Panc1 (cell line): Measurements from ENCODE around the gene GRIK4. TPM values are rescaled to one million over a fixed set of nuclear protein-coding genes. Genes with fewer than 3 reads are reported as not detected.

Experiments
- ATAC-seq: fragments of 200-7000 bp; cut with Tn5 transposase; 2 replicates; pipeline ENCODE4 v1.9.1; 2020; ENCODE audit warnings: mild to moderate bottlenecking, moderate library complexity
- BruUV-seq: library from RNA; stranded (reverse); fragments of 400-500 nt; replicated peaks from 2 replicates; lab custom pipeline; 2021; lab: Mats Ljungman, UMichigan
- CTCF ChIA-PET: fragments of 300-600 bp; sonication (Branson Sonifier 250); formaldehyde crosslinking; loops from one replicate; lab custom pipeline; 2022; ENCODE audit warnings: antibody characterized with exemption; lab: Charles Lee
- POLR2A ChIA-PET: fragments of 300-600 bp; sonication (Branson Sonifier 250); formaldehyde crosslinking; loops from one replicate; lab custom pipeline; 2022; ENCODE audit warnings: antibody characterized with exemption; lab: Charles Lee
- DNase-seq: peaks from one replicate; pipeline ENCODE4 v3.0.0-alpha.2; 2010; ENCODE audit warnings: low read depth, low spot score
- H3K27ac ChIP-seq: 2 replicates; pipeline ENCODE4 v1.5.1; 2011; ENCODE audit warnings: mild to moderate bottlenecking, low read length, inconsistent platforms
- H3K27me3 ChIP-seq: fragments of 200-500 bp; sonication (Bioruptor generic); 2 replicates; pipeline ENCODE4 v1.6.0; 2014; ENCODE audit warnings: low read length, inconsistent platforms; ENCODE audit not compliant: control insufficient read depth, insufficient read depth
- H3K36me3 ChIP-seq: fragments of 200-500 bp; sonication (Bioruptor generic); 2 replicates; pipeline ENCODE4 v1.5.1; 2014; ENCODE audit warnings: inconsistent platforms, mild to moderate bottlenecking, low read length, moderate library complexity; ENCODE audit not compliant: control insufficient read depth, insufficient read depth
- H3K4me1 ChIP-seq: 2 replicates; pipeline ENCODE4 v1.5.1; 2011; ENCODE audit warnings: inconsistent platforms, mild to moderate bottlenecking, low read length, moderate library complexity; ENCODE audit not compliant: control insufficient read depth, insufficient read depth
- H3K4me3 ChIP-seq, 2 experiments: 2 replicates each; pipeline ENCODE4 v1.5.1; 2011 to 2012; ENCODE audit warnings: low read depth in 2 of 2, low read length in 2 of 2, mild to moderate bottlenecking in 2 of 2, inconsistent platforms in 1 of 2, moderate library complexity in 1 of 2
- H3K9me3 ChIP-seq: fragments of 200-500 bp; sonication (Bioruptor generic); 2 replicates; pipeline ENCODE4 v1.5.1; 2014; ENCODE audit warnings: low read depth, mild to moderate bottlenecking, inconsistent platforms, low read length, moderate library complexity; ENCODE audit not compliant: control insufficient read depth, insufficient read depth
- POLR2AphosphoS5 ChIP-seq: IDR thresholded peaks from 2 replicates; pipeline ENCODE4 v1.6.1; 2012; ENCODE audit warnings: mild to moderate bottlenecking, low read depth, low read length, moderate library complexity
- SIN3A ChIP-seq: IDR thresholded peaks from 2 replicates; pipeline ENCODE4 v1.6.1; 2012; ENCODE audit warnings: low read depth, mild to moderate bottlenecking, low read length, moderate library complexity, borderline replicate concordance; ENCODE audit not compliant: insufficient read depth
- TCF7L2 ChIP-seq: IDR thresholded peaks from 2 replicates; pipeline ENCODE4 v1.6.1; 2011; ENCODE audit warnings: mild to moderate bottlenecking, low read depth, low read length, inconsistent platforms
- in situ Hi-C: cut with HindIII; loops from 2 replicates; pipeline ENCODE4 v1.10.0; 2016; ENCODE audit warnings: low sequenced_read_pairs, low pct_unique_long_range_greater_than_20kb
- intact Hi-C: fragments of 100-400 bp; cut with micrococcal nuclease; formaldehyde crosslinking; loops from one replicate; pipeline ENCODE4 v1.10.0; 2022; ENCODE audit not compliant: unreplicated experiment
- total RNA-seq: library from RNA; stranded (reverse); gene quantifications from one replicate; pipeline ENCODE4 v1.2.1, GENCODE V29; 2021; ENCODE audit not compliant: unreplicated experiment
- TF ChIP-seq, protein P1 (sequence below): fragments of 450-650 bp; IDR thresholded peaks from 2 replicates; pipeline ENCODE4 v1.5.1; 2017; ENCODE audit warnings: mild to moderate bottlenecking
- TF ChIP-seq, protein P2 (sequence below), 2 experiments: IDR thresholded peaks; 2 replicates each; pipeline ENCODE4 v1.6.1; 2011 to 2012; ENCODE audit warnings: low read depth in 2 of 2, control low read depth in 1 of 2, low read length in 1 of 2, mild to moderate bottlenecking in 1 of 2, moderate library complexity in 1 of 2; ENCODE audit not compliant: insufficient read depth in 1 of 2

The GRIK4 gene
- total RNA-seq, 1 experiment from 2014 or later = 0.62 TPM

DNA sequence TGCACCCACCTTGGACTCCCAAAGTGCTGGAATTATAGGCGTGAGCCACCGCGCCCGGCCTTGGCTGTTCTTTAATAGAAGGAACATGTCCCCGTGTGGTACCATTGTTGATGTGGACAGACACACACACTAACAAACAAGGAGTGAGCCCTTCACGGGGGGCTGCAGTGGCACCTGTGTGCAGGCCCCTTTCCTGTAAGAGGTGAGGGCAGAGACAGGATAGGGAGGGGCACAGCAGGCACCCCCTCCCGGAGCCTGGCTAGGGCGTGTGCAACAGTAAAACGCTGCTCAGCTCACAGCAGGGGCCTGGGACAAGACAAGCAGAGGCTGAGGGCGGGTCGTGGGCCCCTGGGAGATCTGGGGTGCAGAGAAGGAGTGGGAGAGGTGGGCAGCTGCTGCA is 37.8 kb downstream of the GRIK4 start:
- DNase-seq = no peak
- Histone ChIP-seq H3K27me3 (no peaks in the 10 kb centered on the region), H3K36me3 (no peaks in the 10 kb centered on the region), H3K27ac (no peak overlapping the region), H3K9me3 (no peaks in the 10 kb centered on the region), H3K4me3 (no peak overlapping the region), H3K4me1 (peaks cover 7% of the 10 kb centered on the region; the same call in 1 of the 2 replicates)
- in situ Hi-C loops (no loop called here), intact Hi-C loops (no loop called here)
- BruUV-seq = no TSS peak
- no peak for ATAC-seq
- POLR2A ChIA-PET = no interaction called here
- TF ChIP-seq SIN3A (no peak), TCF7L2 (no peak), POLR2AphosphoS5 (no peak)
- TF ChIP-seq, protein P1, sequence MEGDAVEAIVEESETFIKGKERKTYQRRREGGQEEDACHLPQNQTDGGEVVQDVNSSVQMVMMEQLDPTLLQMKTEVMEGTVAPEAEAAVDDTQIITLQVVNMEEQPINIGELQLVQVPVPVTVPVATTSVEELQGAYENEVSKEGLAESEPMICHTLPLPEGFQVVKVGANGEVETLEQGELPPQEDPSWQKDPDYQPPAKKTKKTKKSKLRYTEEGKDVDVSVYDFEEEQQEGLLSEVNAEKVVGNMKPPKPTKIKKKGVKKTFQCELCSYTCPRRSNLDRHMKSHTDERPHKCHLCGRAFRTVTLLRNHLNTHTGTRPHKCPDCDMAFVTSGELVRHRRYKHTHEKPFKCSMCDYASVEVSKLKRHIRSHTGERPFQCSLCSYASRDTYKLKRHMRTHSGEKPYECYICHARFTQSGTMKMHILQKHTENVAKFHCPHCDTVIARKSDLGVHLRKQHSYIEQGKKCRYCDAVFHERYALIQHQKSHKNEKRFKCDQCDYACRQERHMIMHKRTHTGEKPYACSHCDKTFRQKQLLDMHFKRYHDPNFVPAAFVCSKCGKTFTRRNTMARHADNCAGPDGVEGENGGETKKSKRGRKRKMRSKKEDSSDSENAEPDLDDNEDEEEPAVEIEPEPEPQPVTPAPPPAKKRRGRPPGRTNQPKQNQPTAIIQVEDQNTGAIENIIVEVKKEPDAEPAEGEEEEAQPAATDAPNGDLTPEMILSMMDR = no peak
- TF ChIP-seq, protein P2, sequence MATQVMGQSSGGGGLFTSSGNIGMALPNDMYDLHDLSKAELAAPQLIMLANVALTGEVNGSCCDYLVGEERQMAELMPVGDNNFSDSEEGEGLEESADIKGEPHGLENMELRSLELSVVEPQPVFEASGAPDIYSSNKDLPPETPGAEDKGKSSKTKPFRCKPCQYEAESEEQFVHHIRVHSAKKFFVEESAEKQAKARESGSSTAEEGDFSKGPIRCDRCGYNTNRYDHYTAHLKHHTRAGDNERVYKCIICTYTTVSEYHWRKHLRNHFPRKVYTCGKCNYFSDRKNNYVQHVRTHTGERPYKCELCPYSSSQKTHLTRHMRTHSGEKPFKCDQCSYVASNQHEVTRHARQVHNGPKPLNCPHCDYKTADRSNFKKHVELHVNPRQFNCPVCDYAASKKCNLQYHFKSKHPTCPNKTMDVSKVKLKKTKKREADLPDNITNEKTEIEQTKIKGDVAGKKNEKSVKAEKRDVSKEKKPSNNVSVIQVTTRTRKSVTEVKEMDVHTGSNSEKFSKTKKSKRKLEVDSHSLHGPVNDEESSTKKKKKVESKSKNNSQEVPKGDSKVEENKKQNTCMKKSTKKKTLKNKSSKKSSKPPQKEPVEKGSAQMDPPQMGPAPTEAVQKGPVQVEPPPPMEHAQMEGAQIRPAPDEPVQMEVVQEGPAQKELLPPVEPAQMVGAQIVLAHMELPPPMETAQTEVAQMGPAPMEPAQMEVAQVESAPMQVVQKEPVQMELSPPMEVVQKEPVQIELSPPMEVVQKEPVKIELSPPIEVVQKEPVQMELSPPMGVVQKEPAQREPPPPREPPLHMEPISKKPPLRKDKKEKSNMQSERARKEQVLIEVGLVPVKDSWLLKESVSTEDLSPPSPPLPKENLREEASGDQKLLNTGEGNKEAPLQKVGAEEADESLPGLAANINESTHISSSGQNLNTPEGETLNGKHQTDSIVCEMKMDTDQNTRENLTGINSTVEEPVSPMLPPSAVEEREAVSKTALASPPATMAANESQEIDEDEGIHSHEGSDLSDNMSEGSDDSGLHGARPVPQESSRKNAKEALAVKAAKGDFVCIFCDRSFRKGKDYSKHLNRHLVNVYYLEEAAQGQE (IDR thresholded peaks at IDR 0.05; ENCODE audit: insufficient read depth in 1 of 2, low read depth in 2 of 2, low read length in 1 of 2) = no peak
- CTCF ChIA-PET = no interaction called here

DNA sequence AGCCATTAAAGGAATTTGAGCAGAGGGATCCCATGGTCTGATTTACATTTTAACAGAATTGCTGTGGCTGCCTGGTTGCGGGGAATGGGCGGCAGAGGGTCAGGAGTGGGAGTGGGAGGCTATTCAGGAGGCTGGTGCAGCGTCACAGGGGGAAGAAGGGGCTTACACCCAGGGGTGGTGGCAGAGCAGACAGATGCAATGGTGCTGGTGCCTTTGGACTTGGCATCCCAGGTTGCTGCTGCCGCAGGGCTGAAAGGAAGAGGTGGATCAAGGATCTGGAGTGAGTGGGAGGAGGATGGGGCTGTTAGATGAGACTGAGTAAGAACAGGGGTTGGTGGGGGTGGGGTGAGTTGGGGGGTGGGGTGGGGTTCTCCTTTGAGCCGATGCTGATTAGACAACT is 38.5 kb downstream of the GRIK4 start:
- ATAC-seq = no peak
- no peak for TF ChIP-seq SIN3A
- TF ChIP-seq, protein P2 (IDR thresholded peaks at IDR 0.05; ENCODE audit: insufficient read depth in 1 of 2, low read depth in 2 of 2, low read length in 1 of 2) = no peak
- TF ChIP-seq POLR2AphosphoS5 = no peak
- TF ChIP-seq, protein P1 = no peak
- no peak for TF ChIP-seq TCF7L2

More for the DNA sequence above, 38.5 kb downstream of the GRIK4 start:
- Histone ChIP-seq H3K36me3 (no peaks in the 10 kb centered on the region), H3K27me3 (no peaks in the 10 kb centered on the region), H3K27ac (no peak overlapping the region), H3K9me3 (no peaks in the 10 kb centered on the region), H3K4me3 (no peak overlapping the region), H3K4me1 (peaks cover 7% of the 10 kb centered on the region; the same call in 1 of the 2 replicates)
- BruUV-seq = no TSS peak
- POLR2A ChIA-PET = no interaction called here
- intact Hi-C loops = no loop called here
- in situ Hi-C loops = no loop called here
- CTCF ChIA-PET = no interaction called here
- DNase-seq = no peak
